Stimulated activated effector memory CD8-positive, alpha-beta T cell treated with anti-CD3 and anti-CD28 coated beads, Interleukin-12 subunit alpha, Interleukin-12 subunit beta, amount 100 ng/mL, for 72 hours (primary cell): ENCODE data around the gene KRT81.
"Not testable (repeated sequence)": the region's sequence is repeated elsewhere in the genome, so short reads cannot be mapped to it uniquely, and the experiment has no call there.

ENCODE experiments used
- ATAC-seq: fragments of 150-1000 bp; cut with Tn5 transposase; 2 replicates; pipeline ENCODE4 v1.10.0; 2021
- DNase-seq, 2 donors: peaks; one replicate each; pipeline ENCODE4 v3.0.0; 2021 to 2022; ENCODE audit warnings: low spot score in 2 of 2
- H3K27ac Mint-ChIP-seq: one replicate; pipeline ENCODE4 v1.8.0; 2022; ENCODE audit warnings: mild to moderate bottlenecking, mixed read lengths
- H3K36me3 Mint-ChIP-seq: one replicate; pipeline ENCODE4 v1.8.0; 2022; ENCODE audit warnings: mild to moderate bottlenecking, mixed read lengths
- H3K4me1 Mint-ChIP-seq: one replicate; pipeline ENCODE4 v1.8.0; 2022; ENCODE audit warnings: mixed read lengths
- H3K4me3 Mint-ChIP-seq: one replicate; pipeline ENCODE4 v1.8.0; 2022; ENCODE audit warnings: mild to moderate bottlenecking, mixed read lengths
- H3K9me3 Mint-ChIP-seq: one replicate; pipeline ENCODE4 v1.8.0; 2022; ENCODE audit warnings: mixed read lengths

The KRT81 gene

GRCh38 chr12:52308806-52309425 is 17.6 kb upstream of the KRT81 start:
- peaks cover 39% of the 10 kb centered on the region for H3K4me1 Mint-ChIP-seq
- H3K4me3 Mint-ChIP-seq: peak overlapping the region; percentile 61
- ATAC-seq (no peak), DNase-seq (no peak)
- H3K27ac Mint-ChIP-seq: no peak overlapping the region
- no peaks in the 10 kb centered on the region for H3K36me3 Mint-ChIP-seq
- no peaks in the 10 kb centered on the region for H3K9me3 Mint-ChIP-seq

- Mint-ChIP-seq H3K27ac (no peak overlapping the region), H3K4me3 (peak overlapping the region; percentile 61), H3K36me3 (no peaks in the 10 kb centered on the region), H3K4me1 (peaks cover 33% of the 10 kb centered on the region), H3K9me3 (no peaks in the 10 kb centered on the region)
- peak; percentile 30 to 62 for DNase-seq
- ATAC-seq: peak; percentile 77
These were observed 16.8 kb upstream of the KRT81 start for GRCh38 chr12:52307836-52308805.

GRCh38 chr12:52306731-52307130 is 15.4 kb upstream of the KRT81 start:
- Mint-ChIP-seq H3K9me3 (no peaks in the 10 kb centered on the region), H3K4me3 (no peak overlapping the region), H3K4me1 (peaks cover 33% of the 10 kb centered on the region), H3K36me3 (no peaks in the 10 kb centered on the region), H3K27ac (no peak overlapping the region)
- DNase-seq: no peak
- no peak for ATAC-seq

- no peak overlapping the region for H3K4me3 Mint-ChIP-seq
- no peaks in the 10 kb centered on the region for H3K9me3 Mint-ChIP-seq
- DNase-seq (no peak), ATAC-seq (no peak)
- H3K36me3 Mint-ChIP-seq: no peaks in the 10 kb centered on the region
- H3K27ac Mint-ChIP-seq: no peak overlapping the region
- peaks cover 33% of the 10 kb centered on the region for H3K4me1 Mint-ChIP-seq
These were observed 14.8 kb upstream of the KRT81 start for GRCh38 chr12:52305921-52306705.

- DNase-seq (peak in 1 of 2 donors; percentile 64), ATAC-seq (peak; percentile 79)
- Mint-ChIP-seq H3K4me1 (peaks cover 33% of the 10 kb centered on the region), H3K27ac (peak overlapping the region; percentile 29), H3K4me3 (peak overlapping the region; percentile 20)
- H3K9me3 Mint-ChIP-seq, H3K36me3 Mint-ChIP-seq: not testable (repeated sequence)
These were observed 13.6 kb upstream of the KRT81 start for GRCh38 chr12:52304941-52305411.

- ATAC-seq, H3K9me3 Mint-ChIP-seq, H3K27ac Mint-ChIP-seq, H3K36me3 Mint-ChIP-seq, H3K4me3 Mint-ChIP-seq, DNase-seq: not testable (repeated sequence)
- peaks cover 22% of the 10 kb centered on the region for H3K4me1 Mint-ChIP-seq
These were observed 11.0 kb upstream of the KRT81 start for GRCh38 chr12:52302242-52302914.

- not testable (repeated sequence) for H3K9me3 Mint-ChIP-seq, DNase-seq, H3K4me3 Mint-ChIP-seq, H3K27ac Mint-ChIP-seq, H3K36me3 Mint-ChIP-seq, ATAC-seq
- H3K4me1 Mint-ChIP-seq: peaks cover 22% of the 10 kb centered on the region
These were observed 10.4 kb upstream of the KRT81 start for GRCh38 chr12:52301721-52302120.

GRCh38 chr12:52300796-52301691 is 9.7 kb upstream of the KRT81 start:
- ATAC-seq (no peak), DNase-seq (no peak)
- H3K9me3 Mint-ChIP-seq: no peaks in the 10 kb centered on the region
- no peaks in the 10 kb centered on the region for H3K36me3 Mint-ChIP-seq
- no peak overlapping the region for H3K4me3 Mint-ChIP-seq
- H3K27ac Mint-ChIP-seq: no peak overlapping the region
- peaks cover 20% of the 10 kb centered on the region for H3K4me1 Mint-ChIP-seq

GRCh38 chr12:52298677-52299190 is 7.4 kb upstream of the KRT81 start:
- H3K27ac Mint-ChIP-seq: no peak overlapping the region
- ATAC-seq: no peak
- no peak overlapping the region for H3K4me3 Mint-ChIP-seq
- no peaks in the 10 kb centered on the region for H3K4me1 Mint-ChIP-seq
- no peaks in the 10 kb centered on the region for H3K9me3 Mint-ChIP-seq
- no peaks in the 10 kb centered on the region for H3K36me3 Mint-ChIP-seq
- no peak for DNase-seq

- no peaks in the 10 kb centered on the region for H3K4me1 Mint-ChIP-seq
- no peak overlapping the region for H3K4me3 Mint-ChIP-seq
- H3K36me3 Mint-ChIP-seq: no peaks in the 10 kb centered on the region
- H3K9me3 Mint-ChIP-seq: no peaks in the 10 kb centered on the region
- DNase-seq: no peak
- ATAC-seq: peak; percentile 19
- H3K27ac Mint-ChIP-seq: no peak overlapping the region
These were observed 5.4 kb upstream of the KRT81 start for GRCh38 chr12:52296572-52297215.

- Mint-ChIP-seq H3K9me3 (no peaks in the 10 kb centered on the region), H3K4me1 (no peaks in the 10 kb centered on the region), H3K27ac (no peak overlapping the region), H3K4me3 (no peak overlapping the region), H3K36me3 (no peaks in the 10 kb centered on the region)
- ATAC-seq (no peak), DNase-seq (no peak)
These were observed 4.3 kb upstream of the KRT81 start for GRCh38 chr12:52295663-52296062.

- no peak overlapping the region for H3K27ac Mint-ChIP-seq
- no peaks in the 10 kb centered on the region for H3K4me1 Mint-ChIP-seq
- ATAC-seq: no peak
- no peaks in the 10 kb centered on the region for H3K36me3 Mint-ChIP-seq
- H3K9me3 Mint-ChIP-seq: no peaks in the 10 kb centered on the region
- DNase-seq: no peak
- no peak overlapping the region for H3K4me3 Mint-ChIP-seq
These were observed 3.5 kb upstream of the KRT81 start for GRCh38 chr12:52294803-52295202.

GRCh38 chr12:52293926-52294325 is 2.6 kb upstream of the KRT81 start:
- H3K9me3 Mint-ChIP-seq: no peaks in the 10 kb centered on the region
- no peaks in the 10 kb centered on the region for H3K4me1 Mint-ChIP-seq
- DNase-seq (no peak), ATAC-seq (no peak)
- no peak overlapping the region for H3K4me3 Mint-ChIP-seq
- no peaks in the 10 kb centered on the region for H3K36me3 Mint-ChIP-seq
- H3K27ac Mint-ChIP-seq: no peak overlapping the region
